AG09309 (cell line): ENCODE results near the gene KIFAP3.
"Not testable (repeated sequence)": the region's sequence is repeated elsewhere in the genome, so short reads cannot be mapped to it uniquely, and the experiment has no call there.

Source experiments
- DNase-seq: peaks from one replicate; pipeline ENCODE4 v3.0.0-alpha.2; 2010; ENCODE audit warnings: low read depth
- H3K4me3 ChIP-seq: 2 replicates; pipeline ENCODE4 v1.5.1; 2011; ENCODE audit warnings: mild to moderate bottlenecking, low read depth, low read length, moderate library complexity; ENCODE audit not compliant: control insufficient read depth
- CTCF ChIP-seq: IDR thresholded peaks from 2 replicates; pipeline ENCODE4 v1.5.1; 2011; ENCODE audit warnings: mild to moderate bottlenecking, low read depth, low read length, inconsistent platforms; ENCODE audit not compliant: insufficient read depth, control insufficient read depth; ENCODE audit errors: missing control alignments

The KIFAP3 gene

GRCh38 chr1:170074250-170075157 is at the start of gene KIFAP3:
TSS of gene KIFAP3 (minus strand) at chr1:170074695. CDS start at chr1:170074467, 228 bp downstream.
- peak within 1 kb of the TSS; percentile 98 for H3K4me3 ChIP-seq
- DNase-seq = peak; percentile 91
- peak; percentile 69 for TF ChIP-seq CTCF

- no peak for TF ChIP-seq CTCF
- no peak for DNase-seq
- no peak overlapping the region for H3K4me3 ChIP-seq
Observed at GRCh38 chr1:170122366-170122765, 47.9 kb upstream of the KIFAP3 start.

GRCh38 chr1:170114906-170115305 is 40.4 kb upstream of the KIFAP3 start:
- no peak for TF ChIP-seq CTCF
- H3K4me3 ChIP-seq = no peak overlapping the region
- DNase-seq = peak; percentile 7

GRCh38 chr1:170113140-170113539 is 38.6 kb upstream of the KIFAP3 start:
- not testable (repeated sequence) for DNase-seq, H3K4me3 ChIP-seq

- H3K4me3 ChIP-seq = no peak overlapping the region
- TF ChIP-seq CTCF = no peak
- DNase-seq = no peak
Observed at GRCh38 chr1:170097449-170097948, 23.0 kb upstream of the KIFAP3 start.

GRCh38 chr1:170096806-170097340 is 22.4 kb upstream of the KIFAP3 start:
- no peak overlapping the region for H3K4me3 ChIP-seq
- no peak for DNase-seq
- no peak for TF ChIP-seq CTCF

GRCh38 chr1:170095976-170096748 is 21.7 kb upstream of the KIFAP3 start:
- no peak overlapping the region for H3K4me3 ChIP-seq
- no peak for DNase-seq
- no peak for TF ChIP-seq CTCF

GRCh38 chr1:170094697-170095616 is 20.5 kb upstream of the KIFAP3 start:
- not testable (repeated sequence) for DNase-seq

More at GRCh38 chr1:170094697-170095616, 20.5 kb upstream of the KIFAP3 start:
- not testable (repeated sequence) for H3K4me3 ChIP-seq
